Coronary artery (tissue), 2 donors: ENCODE measurements around the gene PGAP2.

Source experiments
- DNase-seq: peaks from one replicate; pipeline ENCODE4 v3.0.0-alpha.2; 2017; ENCODE audit warnings: low spot score
- H3K27ac ChIP-seq, 2 donors: fragments of 200-600 bp; sonication (generic); one replicate each; pipeline ENCODE4 v1.5.1; 2016 to 2019
- H3K4me3 ChIP-seq: fragments of 200-600 bp; sonication (generic); 2 replicates; pipeline ENCODE4 v1.5.1; 2016; ENCODE audit warnings: mild to moderate bottlenecking, moderate library complexity
- CTCF ChIP-seq: fragments of 200-600 bp; sonication (generic); IDR thresholded peaks from one replicate; pipeline ENCODE4 v1.5.1; 2019; ENCODE audit warnings: antibody characterized with exemption

PGAP2 gene

GRCh38 chr11:3845670-3846069 is 37.3 kb downstream of the PGAP2 start:
- no peak for DNase-seq
- no peak for TF ChIP-seq CTCF
- no peak overlapping the region for H3K27ac ChIP-seq
- H3K4me3 ChIP-seq: no peak overlapping the region

DNA sequence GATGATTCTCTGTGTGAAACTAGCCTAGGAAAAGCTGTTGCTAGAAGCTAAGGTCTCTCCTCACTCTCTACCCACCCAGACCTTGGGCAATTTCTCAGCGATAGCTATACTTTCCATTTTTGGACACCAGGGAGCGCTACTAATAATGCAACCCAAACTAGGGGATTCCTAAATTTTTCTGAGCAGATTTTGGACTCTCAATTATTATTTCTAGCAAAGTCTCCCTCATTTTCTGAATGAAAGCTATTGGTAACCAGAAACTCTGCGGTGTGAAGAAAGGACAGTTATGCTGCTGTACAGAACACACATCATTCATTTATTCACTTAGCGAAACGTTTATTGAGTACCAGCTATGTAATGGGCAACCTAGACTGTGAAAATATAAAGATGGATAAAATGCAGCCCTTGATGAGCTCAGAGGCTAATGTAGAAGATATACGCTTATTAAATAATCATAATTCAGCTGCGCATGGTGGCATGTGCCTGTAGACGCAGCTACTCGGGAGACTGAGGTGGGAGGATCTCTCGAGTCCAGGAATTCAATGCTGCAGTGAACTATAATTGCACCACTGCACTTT is 41.0 kb downstream of the PGAP2 start:
- DNase-seq: no peak
- Histone ChIP-seq H3K27ac (no peak overlapping the region), H3K4me3 (no peak overlapping the region)
- TF ChIP-seq CTCF: peak; percentile 58

DNA sequence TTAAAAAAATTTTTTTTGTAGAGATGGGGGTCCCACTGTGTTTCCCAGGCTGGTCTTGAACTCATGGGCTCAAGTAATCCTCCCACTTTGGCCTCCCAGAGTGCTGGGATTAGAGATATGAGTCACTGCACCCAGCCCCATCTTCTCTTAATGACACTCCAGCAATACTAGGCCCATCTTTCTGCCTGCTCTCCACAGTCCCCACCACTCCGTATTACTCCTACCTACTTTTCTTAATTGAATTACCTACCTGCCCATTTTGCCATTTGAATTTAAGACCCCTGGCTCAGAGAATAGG is 45.1 kb downstream of the PGAP2 start:
- Histone ChIP-seq H3K4me3 (no peak overlapping the region), H3K27ac (no peak overlapping the region)
- DNase-seq: no peak
- no peak for TF ChIP-seq CTCF

DNA sequence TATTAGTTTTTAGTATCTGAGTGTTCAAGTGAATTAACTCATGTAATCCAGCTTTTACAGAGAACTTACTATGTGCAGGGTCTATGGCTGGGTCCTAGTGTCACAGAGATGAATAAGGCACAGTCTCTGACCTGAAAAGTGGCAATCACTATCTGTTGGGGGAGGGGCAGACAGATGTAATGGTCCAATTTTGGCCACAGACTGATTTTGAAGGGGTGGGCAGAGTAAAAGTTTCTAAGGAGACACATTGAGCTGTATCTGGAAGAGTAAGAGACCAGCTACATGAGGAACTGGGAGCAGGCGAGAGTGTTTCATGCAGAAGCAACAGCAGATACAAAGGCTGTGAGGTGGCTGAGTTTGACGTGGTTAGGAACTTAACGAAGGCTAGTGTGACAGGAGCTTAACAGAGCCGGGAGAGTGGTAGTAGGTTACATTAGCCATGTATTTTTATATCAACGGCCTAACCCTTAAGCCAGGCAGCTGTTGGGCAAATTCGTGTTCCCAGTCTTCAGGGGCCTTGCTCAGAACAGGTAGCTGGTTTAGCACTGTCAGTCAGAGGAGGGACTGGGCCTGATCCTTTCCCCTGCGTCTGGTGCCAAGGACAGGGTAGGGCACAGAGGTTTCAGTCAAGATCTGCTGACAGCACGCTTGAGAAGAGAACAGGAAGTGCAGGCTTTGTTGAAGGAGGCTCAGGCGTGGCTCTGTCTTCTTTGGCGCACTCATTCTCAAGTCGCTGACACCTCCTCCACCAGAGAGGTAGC is 45.7 kb downstream of the PGAP2 start:
- Histone ChIP-seq H3K27ac (peak overlapping the region in 1 of 2 donors; percentile 98), H3K4me3 (no peak overlapping the region)
- TF ChIP-seq CTCF: no peak
- DNase-seq: no peak

DNA sequence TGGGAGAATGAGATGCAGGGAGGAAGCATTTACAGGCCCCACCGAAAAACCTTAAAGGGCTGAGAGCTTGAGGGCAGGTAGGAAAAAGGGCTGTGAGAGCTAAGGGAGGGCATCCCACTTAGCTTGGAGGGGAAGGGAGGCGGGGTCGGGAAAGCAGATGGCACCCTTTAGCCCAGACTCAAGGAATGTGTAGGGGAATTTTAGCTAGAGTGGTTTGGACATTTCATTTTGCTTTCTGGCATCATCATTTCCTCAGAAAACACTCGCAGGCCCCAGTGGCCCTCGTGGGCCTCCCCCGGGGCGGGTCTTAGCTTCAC is 46.3 kb downstream of the PGAP2 start:
- DNase-seq: no peak
- Histone ChIP-seq H3K4me3 (peak overlapping the region; percentile 92), H3K27ac (peak overlapping the region in 1 of 2 donors; percentile 98)
- TF ChIP-seq CTCF: no peak

DNA sequence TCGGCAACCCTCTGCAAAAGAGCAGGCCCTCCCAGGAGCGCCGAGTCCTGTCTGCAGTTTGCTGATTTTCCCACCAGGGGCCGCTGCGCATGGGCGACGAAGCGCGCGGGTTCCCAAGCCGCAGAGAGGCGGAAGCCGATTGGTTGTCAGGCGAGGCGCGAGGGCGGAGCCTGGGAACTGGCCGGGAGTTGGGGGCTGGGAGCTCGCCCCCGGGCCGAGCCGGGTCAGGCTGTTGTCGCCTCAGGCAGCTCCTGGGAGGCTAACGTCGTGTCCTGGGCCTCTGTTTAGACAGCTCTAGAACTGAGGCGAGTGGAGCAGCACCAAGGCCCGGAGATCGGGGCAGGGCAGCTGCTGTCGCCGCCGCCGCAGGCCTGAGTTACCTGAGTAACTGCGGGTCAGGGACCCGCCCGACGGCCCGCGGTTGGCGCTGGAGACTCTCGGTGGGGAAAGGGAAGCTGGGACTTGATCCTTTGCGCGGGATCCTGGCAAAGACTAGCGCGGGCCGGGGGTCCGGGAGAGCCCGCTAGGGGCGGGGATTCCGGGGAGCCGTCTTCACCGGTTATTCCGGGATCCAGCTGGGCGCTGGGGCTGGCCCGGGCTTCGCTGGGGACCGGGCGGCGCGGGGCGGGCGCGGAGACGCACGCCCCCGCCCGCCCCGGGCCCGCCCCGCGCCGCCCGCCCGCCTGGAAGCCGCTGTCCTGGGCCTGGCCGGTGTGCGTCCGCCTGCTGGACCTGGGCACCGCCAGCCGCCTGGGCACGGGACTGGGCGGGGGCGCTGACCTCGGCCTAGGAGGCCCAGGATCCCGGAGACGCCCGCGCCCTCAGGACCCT is 46.8 kb downstream of the PGAP2 start, which contains the start of gene STIM1:
STIM1 (plus strand) TSS at position 688 of the 831 bp plus-strand sequence. CDS start 607 bp downstream, outside the sequence.
- TF ChIP-seq CTCF: peak; percentile 96
- Histone ChIP-seq H3K4me3 (peak within 1 kb of the TSS; percentile 92), H3K27ac (peak within 1 kb of the TSS; percentile 96 to 98)
- DNase-seq: peak; percentile 96
